ENCODE data around the gene DRAP1.

- TF ChIP-seq GATA2 (IDR thresholded peaks at IDR 0.05; ENCODE audit: low read depth, low read length) (no peak), GATA3 (IDR thresholded peaks at IDR 0.05; ENCODE audit: low read depth, low read length) (no peak)
Observed at GRCh38 chr11:65903715-65904114, 15.5 kb upstream of the DRAP1 start.
